ENCODE measurements around the gene RASSF4.
A peak's percentile ranks its signal among the peaks of the same experiment; 100 is the strongest.

RASSF4 gene

GRCh38 chr10:44971935-44972757 is 12.5 kb downstream of the RASSF4 start:
- no peak overlapping the region for H3K4me3 ChIP-seq
- H3K27ac ChIP-seq, result peak overlapping the region in 2 of 21 experiments; percentile 11 to 30

GRCh38 chr10:44972874-44973306 is 13.3 kb downstream of the RASSF4 start:
- Histone ChIP-seq H3K27ac (peak overlapping the region in 8 of 21 experiments; percentile 1 to 88 (median 26)), H3K4me3 (no peak overlapping the region)

GRCh38 chr10:44973323-44974081 is 13.9 kb downstream of the RASSF4 start:
- H3K27ac ChIP-seq, result peak overlapping the region in 15 of 21 experiments; percentile 22 to 89 (median 77)

GRCh38 chr10:44974082-44974627 is 14.6 kb downstream of the RASSF4 start:
- H3K4me3 ChIP-seq, result peak overlapping the region; percentile 17 to 40 (median 33)
- peak overlapping the region in 20 of 21 experiments; percentile 54 to 89 (median 78) for H3K27ac ChIP-seq

More at GRCh38 chr10:44973323-44974081, 13.9 kb downstream of the RASSF4 start:
- no peak overlapping the region for H3K4me3 ChIP-seq

- H3K27ac ChIP-seq, result peak overlapping the region in 20 of 21 experiments; percentile 54 to 89 (median 78)
- H3K4me3 ChIP-seq, result peak overlapping the region; percentile 17 to 40 (median 33)
These were observed 15.2 kb downstream of the RASSF4 start for GRCh38 chr10:44974628-44975430.

- H3K4me3 ChIP-seq, result peak overlapping the region in 5 of 7 experiments; percentile 9 to 40 (median 33)
- peak overlapping the region in 18 of 21 experiments; percentile 64 to 89 (median 78) for H3K27ac ChIP-seq
These were observed 16.1 kb downstream of the RASSF4 start for GRCh38 chr10:44975431-44976331.

- H3K4me3 ChIP-seq, result peak overlapping the region in 6 of 7 experiments; percentile 19 to 40 (median 30)
- H3K27ac ChIP-seq, result peak overlapping the region in 10 of 21 experiments; percentile 8 to 89 (median 73)
These were observed 17.0 kb downstream of the RASSF4 start for GRCh38 chr10:44976352-44977198.

- H3K4me3 ChIP-seq, result peak overlapping the region; percentile 19 to 40 (median 28)
- H3K27ac ChIP-seq, result peak overlapping the region in 18 of 21 experiments; percentile 11 to 89 (median 70)
These were observed 17.9 kb downstream of the RASSF4 start for GRCh38 chr10:44977287-44978212.

GRCh38 chr10:44978213-44978569 is 18.6 kb downstream of the RASSF4 start:
- Histone ChIP-seq H3K4me3 (peak overlapping the region; percentile 19 to 40 (median 28)), H3K27ac (peak overlapping the region in 20 of 21 experiments; percentile 11 to 89 (median 67))

- Histone ChIP-seq H3K4me3 (peak within 1 kb of the TSS; percentile 19 to 40 (median 28)), H3K27ac (peak within 1 kb of the TSS in 20 of 21 experiments; percentile 11 to 89 (median 67))
These were observed 19.1 kb downstream of the RASSF4 start, which contains the start of gene DEPP1 for GRCh38 chr10:44978570-44979280. Gene DEPP1, minus strand, starts transcription at chr10:44978809. Its CDS starts 779 bp downstream, at chr10:44978030.

- Histone ChIP-seq H3K27ac (peak overlapping the region in 20 of 21 experiments; percentile 5 to 89 (median 66)), H3K4me3 (no peak overlapping the region)
These were observed 19.9 kb downstream of the RASSF4 start for GRCh38 chr10:44979281-44980191.

GRCh38 chr10:44980309-44981171 is 20.9 kb downstream of the RASSF4 start:
- Histone ChIP-seq H3K4me3 (no peak overlapping the region), H3K27ac (peak overlapping the region in 17 of 21 experiments; percentile 10 to 89 (median 66))
